Measurements from ENCODE around the gene LSM12.

DNA sequence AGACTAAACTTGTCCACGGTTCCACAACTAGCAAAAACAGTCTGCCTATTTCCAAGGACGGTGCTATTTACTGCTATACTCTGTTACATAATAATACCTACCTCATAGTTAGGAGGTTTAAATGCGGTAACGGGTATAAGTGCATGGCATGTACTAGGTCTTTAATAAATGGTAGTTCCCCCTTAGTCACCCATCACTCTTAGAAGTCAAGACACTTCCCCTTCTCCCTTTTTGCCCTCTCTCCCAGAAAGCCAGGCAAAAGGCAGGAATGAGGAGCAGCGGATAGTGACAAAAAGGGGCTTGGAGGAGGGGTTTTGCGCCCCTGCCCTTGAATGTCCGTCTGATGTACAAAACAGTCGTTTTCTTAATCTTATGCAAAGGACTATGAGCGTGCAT, 1.1 kb upstream of the LSM12 start:
- TF ChIP-seq POLR2A (IDR thresholded peaks at IDR 0.05) = no peak
- TF ChIP-seq, protein P1, sequence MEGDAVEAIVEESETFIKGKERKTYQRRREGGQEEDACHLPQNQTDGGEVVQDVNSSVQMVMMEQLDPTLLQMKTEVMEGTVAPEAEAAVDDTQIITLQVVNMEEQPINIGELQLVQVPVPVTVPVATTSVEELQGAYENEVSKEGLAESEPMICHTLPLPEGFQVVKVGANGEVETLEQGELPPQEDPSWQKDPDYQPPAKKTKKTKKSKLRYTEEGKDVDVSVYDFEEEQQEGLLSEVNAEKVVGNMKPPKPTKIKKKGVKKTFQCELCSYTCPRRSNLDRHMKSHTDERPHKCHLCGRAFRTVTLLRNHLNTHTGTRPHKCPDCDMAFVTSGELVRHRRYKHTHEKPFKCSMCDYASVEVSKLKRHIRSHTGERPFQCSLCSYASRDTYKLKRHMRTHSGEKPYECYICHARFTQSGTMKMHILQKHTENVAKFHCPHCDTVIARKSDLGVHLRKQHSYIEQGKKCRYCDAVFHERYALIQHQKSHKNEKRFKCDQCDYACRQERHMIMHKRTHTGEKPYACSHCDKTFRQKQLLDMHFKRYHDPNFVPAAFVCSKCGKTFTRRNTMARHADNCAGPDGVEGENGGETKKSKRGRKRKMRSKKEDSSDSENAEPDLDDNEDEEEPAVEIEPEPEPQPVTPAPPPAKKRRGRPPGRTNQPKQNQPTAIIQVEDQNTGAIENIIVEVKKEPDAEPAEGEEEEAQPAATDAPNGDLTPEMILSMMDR (IDR thresholded peaks at IDR 0.05) = no peak

Data from suprapubic skin (tissue), 3 donors.